ENCODE data around the gene VAC14.

The VAC14 gene

GRCh38 chr16:70735141-70735979 lies 65.6 kb downstream of the VAC14 start:
- no peak overlapping the region for H3K27ac ChIP-seq
- TF ChIP-seq CTCF (IDR thresholded peaks at IDR 0.05), result no peak
- TF ChIP-seq ZFX (IDR thresholded peaks at IDR 0.05; ENCODE audit: borderline replicate concordance), result no peak

GRCh38 chr16:70734522-70735095 lies 66.3 kb downstream of the VAC14 start:
- no peak overlapping the region for H3K27ac ChIP-seq

GRCh38 chr16:70730944-70731343 lies 70.0 kb downstream of the VAC14 start:
- no peak for TF ChIP-seq ZFX (IDR thresholded peaks at IDR 0.05; ENCODE audit: borderline replicate concordance)
- no peak for TF ChIP-seq CTCF (IDR thresholded peaks at IDR 0.05)
- no peak overlapping the region for H3K27ac ChIP-seq

More at GRCh38 chr16:70734522-70735095, 66.3 kb downstream of the VAC14 start:
- TF ChIP-seq CTCF (IDR thresholded peaks at IDR 0.05) (no peak), ZFX (IDR thresholded peaks at IDR 0.05; ENCODE audit: borderline replicate concordance) (no peak)

- TF ChIP-seq CTCF (IDR thresholded peaks at IDR 0.05), result no peak
- no peak for TF ChIP-seq ZFX (IDR thresholded peaks at IDR 0.05; ENCODE audit: borderline replicate concordance)
- no peak overlapping the region for H3K27ac ChIP-seq
Observed at GRCh38 chr16:70730031-70730430, 70.9 kb downstream of the VAC14 start.

GRCh38 chr16:70729292-70729691 lies 71.7 kb downstream of the VAC14 start:
- TF ChIP-seq CTCF (IDR thresholded peaks at IDR 0.05), result no peak
- no peak for TF ChIP-seq ZFX (IDR thresholded peaks at IDR 0.05; ENCODE audit: borderline replicate concordance)
- H3K27ac ChIP-seq, result no peak overlapping the region

GRCh38 chr16:70728150-70728549 lies 72.8 kb downstream of the VAC14 start:
- TF ChIP-seq CTCF (IDR thresholded peaks at IDR 0.05) (no peak), ZFX (IDR thresholded peaks at IDR 0.05; ENCODE audit: borderline replicate concordance) (no peak)
- no peak overlapping the region for H3K27ac ChIP-seq

- H3K27ac ChIP-seq, result no peak overlapping the region
- no peak for TF ChIP-seq CTCF (IDR thresholded peaks at IDR 0.05)
- TF ChIP-seq ZFX (IDR thresholded peaks at IDR 0.05; ENCODE audit: borderline replicate concordance), result no peak
Observed at GRCh38 chr16:70726892-70727361, 74.0 kb downstream of the VAC14 start.
